ENCODE data around the gene HECTD1.

DNA sequence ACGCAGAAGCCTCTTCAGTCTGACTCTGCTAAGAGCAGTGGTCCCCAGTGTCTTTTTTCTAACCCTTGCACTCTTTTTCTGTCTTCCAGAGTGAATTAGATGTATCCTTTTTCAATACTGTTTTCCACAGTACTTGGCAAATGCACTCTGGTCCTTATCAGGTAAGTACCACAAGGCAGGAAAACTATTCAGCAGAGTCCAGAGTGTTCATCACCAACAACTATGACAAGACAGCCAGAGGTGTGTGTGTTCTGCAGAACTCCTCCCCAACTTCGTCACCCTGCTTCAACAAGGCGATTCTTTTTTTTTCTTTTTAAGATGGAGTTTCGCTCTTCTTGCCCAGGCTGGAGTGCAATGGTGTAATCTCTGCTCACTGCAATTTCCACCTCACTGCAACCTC is 127.1 kb downstream of the HECTD1 start:
- TF ChIP-seq POLR2AphosphoS5 (IDR thresholded peaks at IDR 0.05; ENCODE audit: borderline replicate concordance, low read depth, low read length) (no peak), EZH2 (IDR thresholded peaks at IDR 0.05) (no peak)

All from SK-N-MC (cell line).